LHCN-M2 (cell line): ENCODE data around the gene MEMO1. TPM values are rescaled to one million over a fixed set of nuclear protein-coding genes. Genes with fewer than 3 reads are reported as not detected.
A peak's percentile ranks its signal among the peaks of the same experiment; 100 is the strongest.

Experiments used
- DNase-seq: peaks from one replicate; pipeline ENCODE4 v3.0.0-alpha.2; 2012; ENCODE audit warnings: low read depth
- total RNA-seq: library from RNA; depleted of rRNA; stranded (reverse); fragments of >200 nt; gene quantifications from 2 replicates; pipeline ENCODE4 v1.2.3, GENCODE V29; 2014; rRNA removed

MEMO1 gene
- total RNA-seq, 1 experiment from 2014 or later, result 47.8 TPM

DNA sequence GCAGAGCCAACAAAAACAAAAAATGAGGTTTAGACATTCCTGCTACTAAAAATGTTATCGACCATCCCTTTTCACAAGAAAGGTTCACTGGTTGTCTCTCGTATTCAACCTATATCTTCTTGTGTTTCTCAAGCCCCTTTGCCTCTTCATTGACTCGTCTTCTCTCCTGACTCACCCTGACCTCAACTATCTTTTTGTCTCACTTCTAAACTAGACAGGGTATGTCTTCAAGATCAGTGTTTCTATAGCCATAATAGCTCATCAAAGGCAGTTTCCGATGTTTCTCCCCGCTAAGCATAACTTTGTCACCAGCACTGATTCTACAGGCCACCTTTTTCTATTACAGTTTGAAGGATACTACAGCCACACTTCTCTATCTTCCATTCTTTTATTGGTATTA is 178.4 kb downstream of the MEMO1 start:
- no peak for DNase-seq

DNA sequence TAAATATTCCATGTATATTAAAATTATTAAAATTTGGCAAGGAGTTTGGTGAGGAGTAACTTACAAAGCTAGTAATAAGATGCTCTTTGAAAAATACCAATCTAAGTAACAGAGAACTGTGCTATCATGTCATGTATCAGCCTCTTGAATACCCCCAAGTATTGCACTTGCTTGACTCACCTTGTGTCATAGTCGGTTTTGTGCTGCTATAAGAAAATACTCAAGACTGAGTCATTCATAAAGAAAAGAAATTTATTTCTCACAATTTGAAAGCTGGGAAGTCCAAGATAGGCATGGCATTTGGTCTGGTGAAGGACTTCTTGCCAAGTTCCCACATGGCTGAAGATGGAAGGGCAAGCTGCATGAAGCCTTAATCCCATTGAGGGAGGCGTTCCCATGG is 179.2 kb downstream of the MEMO1 start:
- peak; percentile 17 for DNase-seq

DNA sequence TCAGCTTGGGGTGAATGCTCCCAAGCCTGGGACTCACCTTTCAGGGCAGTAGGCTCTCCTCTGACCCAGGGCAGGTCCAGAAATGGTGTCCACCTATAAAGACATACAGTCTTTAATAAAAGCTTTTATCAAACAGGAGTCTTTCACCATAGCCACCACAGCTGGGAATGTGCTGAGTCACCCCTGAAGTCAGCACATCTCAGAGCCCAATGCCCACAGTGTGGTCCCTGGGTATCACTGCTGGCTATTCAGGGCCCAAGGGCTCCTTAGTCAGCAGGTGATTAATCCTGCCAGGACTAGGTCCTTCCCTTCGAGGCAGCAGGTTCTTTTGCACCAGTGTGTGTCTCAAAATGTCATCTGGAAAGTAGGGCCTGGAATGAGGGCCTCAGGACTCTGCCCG is 181.9 kb downstream of the MEMO1 start:
- DNase-seq, result peak; percentile 73

DNA sequence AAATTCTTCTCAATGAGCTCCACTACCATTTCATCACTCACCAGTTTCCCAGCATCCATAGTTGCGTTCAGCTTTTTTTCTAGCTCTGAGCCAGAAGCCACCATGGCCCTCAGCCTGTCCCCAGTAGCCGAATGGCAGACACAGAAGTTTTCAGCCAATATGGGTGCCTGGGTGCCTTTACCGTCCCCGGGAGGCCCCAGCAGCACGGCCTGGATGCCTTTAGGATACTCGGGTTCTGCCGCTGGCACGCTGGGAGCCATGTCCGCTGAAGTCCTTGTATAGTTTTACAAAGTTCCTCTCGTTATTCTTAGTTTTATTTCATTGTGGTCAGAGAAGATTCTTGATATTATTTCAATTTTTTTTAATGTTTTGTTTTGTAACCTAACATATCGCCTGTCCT is 187.2 kb downstream of the MEMO1 start:
- DNase-seq, result no peak

DNA sequence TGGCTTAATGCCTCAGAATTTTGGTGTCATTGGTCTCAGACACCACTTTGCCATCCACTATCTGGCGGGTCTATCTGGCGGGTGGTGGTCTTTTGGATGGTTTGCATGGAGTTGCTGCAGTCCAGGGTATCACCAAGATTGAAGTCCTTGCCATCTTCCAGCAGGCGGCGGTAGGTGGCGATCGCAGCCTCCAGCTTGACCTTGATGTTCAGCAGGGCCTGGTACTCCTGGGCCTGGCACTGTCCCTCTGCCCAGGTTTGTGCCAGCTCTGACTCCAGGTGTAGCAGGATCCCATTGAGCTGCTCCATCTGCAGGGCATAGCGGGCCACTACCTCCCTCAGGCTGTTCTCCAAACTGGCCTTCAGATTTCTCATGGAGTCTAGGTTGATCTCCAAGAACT is 188.2 kb downstream of the MEMO1 start:
- DNase-seq, result no peak

Other genes starting within 250 kb of the MEMO1 start
- gene DPY30, start 28.8 kb upstream of the MEMO1 start, total RNA-seq, result 69.6 and 70.7 TPM in 2 replicates
- gene SPAST, start 52.5 kb upstream of the MEMO1 start, total RNA-seq, result 17.7 and 17.9 TPM in 2 replicates
- 25.1 and 30.6 TPM in 2 replicates for gene SLC30A6, start 154.9 kb upstream of the MEMO1 start, total RNA-seq